HPDE6-E6E7 (cell line): ENCODE results near the gene RBPJL.
"Not testable (repeated sequence)": the region's sequence is repeated elsewhere in the genome, so short reads cannot be mapped to it uniquely, and the experiment has no call there.

Source experiments
- DNase-seq: peaks from one replicate; pipeline ENCODE4 v3.0.0; 2011; ENCODE audit warnings: missing footprints; ENCODE audit errors: extremely low spot score

Gene RBPJL

GRCh38 chr20:45341939-45342854, 35.6 kb downstream of the RBPJL start:
- DNase-seq = peak; percentile 49

DNA sequence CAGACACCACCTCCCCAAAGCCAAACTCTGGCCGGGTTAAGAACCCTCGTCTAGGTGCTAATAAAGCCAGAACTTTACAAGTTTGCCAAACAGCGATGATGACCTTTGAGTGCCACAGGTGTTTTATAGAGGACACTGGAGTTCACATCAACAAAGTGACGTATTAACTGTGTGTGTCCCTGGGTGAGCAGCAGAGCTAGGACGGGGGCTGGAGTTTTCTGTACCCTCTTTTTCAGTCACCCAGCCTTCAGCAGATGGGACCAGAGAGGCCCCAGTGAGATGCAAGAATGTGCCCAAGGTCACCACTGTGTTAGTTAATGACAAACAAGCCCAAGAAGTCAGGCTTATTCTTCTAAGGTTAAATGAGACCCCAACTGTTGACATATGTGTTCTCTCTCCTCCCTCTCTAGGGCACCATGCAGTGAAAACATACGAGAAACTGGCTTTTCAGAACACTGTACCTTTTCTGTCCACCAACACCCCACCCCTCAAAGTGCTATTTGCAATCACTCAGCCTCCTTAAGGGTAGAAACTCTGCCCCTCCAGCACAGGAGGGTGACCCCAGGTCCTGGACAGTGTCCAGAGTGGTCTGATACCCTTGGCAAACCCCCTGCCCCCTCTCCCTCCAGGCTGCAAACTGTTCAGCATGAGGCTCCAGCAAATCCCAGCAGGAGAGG, 36.4 kb downstream of the RBPJL start:
- DNase-seq = no peak

DNA sequence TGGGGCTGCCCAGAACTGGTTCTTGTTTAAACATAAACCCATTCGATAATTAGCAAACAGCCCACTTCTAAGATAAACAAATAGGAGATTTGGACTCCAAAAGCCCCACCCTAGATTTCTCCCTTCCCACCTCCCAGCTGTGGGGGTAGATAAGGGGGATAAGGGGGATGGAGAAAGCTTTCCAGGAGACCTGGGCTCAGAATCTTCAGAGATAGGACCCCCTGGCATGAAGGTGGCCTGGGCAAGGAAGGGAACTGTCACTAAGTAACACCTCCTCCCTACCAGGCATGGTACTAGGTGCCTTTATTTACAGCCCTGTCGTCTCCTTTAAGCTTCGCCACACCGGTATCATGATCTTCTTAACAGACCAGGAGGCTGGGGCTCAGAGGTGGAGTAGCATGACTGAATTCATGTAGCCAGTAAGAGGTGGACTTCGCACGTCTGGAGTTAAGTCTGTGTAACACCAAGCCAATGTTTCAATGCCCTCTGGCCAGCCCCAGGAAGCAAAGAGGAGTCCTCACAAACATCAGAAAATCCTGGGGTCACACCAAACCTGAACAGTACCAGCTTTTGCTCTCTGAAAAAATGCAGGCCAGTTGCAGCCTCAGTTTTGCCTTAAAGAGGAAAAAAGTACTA, 37.0 kb downstream of the RBPJL start:
- no peak for DNase-seq

GRCh38 chr20:45344168-45344860, 37.7 kb downstream of the RBPJL start:
- peak; percentile 93 for DNase-seq

GRCh38 chr20:45345104-45345936, 38.7 kb downstream of the RBPJL start:
- peak; percentile 88 for DNase-seq

DNA sequence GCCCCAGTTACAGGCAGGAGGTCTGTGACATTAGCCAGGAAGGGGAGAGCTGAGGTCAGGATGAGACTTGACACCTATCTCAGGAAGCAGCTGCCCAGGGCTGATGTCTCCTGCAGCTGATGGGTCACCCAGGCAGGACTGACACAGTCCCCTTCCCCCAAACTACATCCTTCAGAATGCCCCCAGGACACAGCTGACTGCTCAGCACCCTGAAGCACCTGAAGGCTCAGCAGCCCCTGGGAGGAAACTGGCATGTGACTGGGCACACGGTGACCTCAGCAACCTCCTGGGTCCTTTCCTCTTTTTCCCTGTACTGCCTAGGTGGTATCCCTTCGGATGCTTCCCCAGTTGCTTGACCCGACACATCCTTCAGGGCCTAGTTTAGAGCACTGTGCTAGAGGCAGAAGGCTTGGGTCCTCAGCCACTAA, 39.7 kb downstream of the RBPJL start:
- DNase-seq = no peak

DNA sequence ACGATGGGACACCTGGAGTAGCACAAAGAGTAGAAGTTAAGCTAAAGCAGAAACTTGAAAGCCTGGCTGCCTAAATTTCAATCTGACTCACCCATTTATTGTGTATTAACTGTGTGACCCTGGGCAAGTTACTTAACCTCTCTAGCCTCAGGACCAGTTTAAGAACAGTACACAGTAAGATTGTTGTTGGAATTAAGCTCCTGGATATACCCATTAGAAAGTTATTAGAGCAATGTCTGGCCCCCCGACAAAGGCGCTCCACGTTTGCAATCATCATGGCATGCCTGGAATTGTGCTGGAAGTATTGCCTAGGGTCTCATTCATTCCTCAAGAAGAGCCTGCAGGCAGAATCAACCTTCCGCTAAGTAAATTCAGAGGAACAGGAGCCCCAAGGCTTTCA, 40.2 kb downstream of the RBPJL start:
- DNase-seq = no peak

GRCh38 chr20:45347297-45347935, 40.8 kb downstream of the RBPJL start:
- no peak for DNase-seq

DNA sequence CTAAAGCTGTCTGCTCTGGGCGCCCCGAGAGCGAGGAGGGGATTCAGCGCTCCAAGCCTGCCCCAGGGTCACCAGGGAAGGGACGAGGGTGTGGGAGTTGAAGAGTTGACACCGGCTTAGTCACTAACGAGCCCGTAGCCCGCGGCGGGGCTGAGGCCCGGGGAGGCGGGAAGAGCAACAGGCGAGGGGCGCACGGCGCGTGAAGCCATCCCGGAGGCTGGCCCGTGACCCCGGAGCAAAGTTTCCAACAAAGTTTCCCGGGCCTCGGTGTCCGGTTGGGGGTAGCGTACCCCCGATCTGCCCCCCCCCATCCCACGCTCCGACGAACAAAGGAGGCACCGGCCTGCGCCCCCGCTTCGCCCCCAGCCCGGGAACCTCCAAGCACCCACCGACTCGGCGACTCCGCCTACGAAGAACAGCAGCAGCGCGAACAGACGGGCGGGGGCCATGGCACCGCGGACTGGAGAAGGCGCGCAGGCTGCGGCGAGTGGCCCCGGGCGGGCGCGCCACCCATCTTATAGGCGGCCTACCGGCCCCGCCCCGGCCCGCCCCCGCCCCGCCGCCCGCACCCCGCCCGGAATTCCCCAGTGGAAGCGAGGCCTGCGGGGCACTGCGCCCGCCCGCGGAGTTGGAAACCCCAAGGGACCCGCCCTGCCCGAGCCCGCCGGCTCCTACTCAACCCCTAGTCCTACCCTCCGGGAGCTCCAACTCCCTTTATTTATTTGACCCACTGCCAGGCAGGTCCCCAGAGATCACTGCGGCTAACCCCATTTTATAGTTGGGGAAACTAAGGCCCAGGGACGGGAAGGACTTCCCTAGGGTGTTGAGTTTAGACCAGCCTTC, 41.5 kb downstream of the RBPJL start, which contains the start of gene SDC4:
SDC4 (minus strand) TSS at position 489 of the 843 bp plus-strand sequence; CDS start at position 449, 40 bp downstream.
- DNase-seq = peak; percentile 90

DNA sequence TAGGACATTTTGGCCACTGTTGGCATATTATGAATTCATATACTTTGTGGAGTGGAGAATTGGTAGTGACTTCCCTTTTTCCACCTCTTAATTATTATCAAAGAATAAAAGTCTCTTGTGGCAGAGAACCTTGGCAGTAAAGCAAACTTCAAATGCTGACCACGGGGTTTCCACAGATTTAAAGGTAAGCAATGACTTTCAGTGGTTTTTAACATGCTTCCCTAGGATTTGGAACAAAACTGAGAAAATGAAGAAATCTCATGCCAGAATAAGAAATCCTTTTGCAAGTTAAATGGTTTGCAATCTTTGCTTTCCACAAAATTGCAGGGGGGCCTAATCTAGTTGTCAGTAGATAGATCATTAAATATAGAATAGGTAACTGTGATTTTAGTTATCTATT, 43.6 kb downstream of the RBPJL start:
- no peak for DNase-seq

DNA sequence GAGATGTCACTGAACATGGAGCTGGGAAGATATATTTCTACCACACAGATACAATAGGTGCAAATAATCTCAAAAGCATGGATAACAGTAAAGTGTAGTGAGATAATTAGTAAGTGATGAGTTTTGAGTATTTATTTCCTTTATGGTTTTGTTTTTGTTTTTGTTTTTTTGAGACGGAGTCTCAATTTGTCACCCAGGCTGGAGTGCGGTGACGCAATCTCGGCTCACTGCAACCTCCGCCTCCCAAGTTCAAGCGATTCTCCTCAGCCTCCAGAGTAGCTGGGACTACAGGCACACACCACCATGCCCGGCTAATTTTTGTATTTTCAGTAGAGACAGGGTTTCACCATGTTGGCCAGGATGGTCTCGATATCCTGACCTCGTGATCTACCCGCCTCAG, 44.2 kb downstream of the RBPJL start:
- DNase-seq = not testable (repeated sequence)

DNA sequence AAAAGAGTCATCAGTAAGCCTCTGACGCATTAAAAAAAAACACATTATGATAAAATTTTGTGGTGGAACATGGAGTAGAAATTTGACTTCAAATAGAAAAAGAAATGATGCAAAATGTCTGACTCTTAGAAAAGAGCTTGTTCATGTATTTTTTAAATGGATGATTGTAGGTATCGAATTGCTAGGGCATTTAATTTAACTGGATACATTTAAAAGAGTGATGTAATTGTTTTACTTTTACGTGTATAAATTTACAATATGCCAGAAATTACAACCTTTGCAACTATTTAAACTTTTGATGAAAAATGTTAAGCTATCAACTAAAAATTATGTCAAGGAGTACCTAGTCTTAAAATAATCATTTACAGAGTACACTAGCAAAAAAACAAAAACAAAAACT, 46.1 kb downstream of the RBPJL start:
- DNase-seq = no peak

DNA sequence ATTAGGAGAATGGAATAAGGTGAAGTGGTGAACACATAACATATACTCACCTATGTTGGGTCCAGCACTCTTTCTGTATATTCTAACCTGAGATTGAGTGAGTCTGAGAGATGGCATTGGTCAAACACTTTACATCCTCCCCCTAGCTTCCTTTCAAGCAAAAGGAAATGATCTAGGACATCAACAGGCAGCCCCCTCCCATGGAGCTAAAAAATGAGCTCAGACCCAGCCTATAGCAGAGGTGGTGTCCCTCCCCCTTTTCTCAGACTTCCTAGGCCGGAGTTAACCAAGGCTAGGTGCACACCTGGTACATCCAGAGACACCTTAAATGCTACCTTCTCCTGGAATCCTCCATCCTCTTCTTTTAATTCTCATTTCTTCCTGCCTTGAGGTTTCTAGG, 47.1 kb downstream of the RBPJL start:
- DNase-seq = no peak

DNA sequence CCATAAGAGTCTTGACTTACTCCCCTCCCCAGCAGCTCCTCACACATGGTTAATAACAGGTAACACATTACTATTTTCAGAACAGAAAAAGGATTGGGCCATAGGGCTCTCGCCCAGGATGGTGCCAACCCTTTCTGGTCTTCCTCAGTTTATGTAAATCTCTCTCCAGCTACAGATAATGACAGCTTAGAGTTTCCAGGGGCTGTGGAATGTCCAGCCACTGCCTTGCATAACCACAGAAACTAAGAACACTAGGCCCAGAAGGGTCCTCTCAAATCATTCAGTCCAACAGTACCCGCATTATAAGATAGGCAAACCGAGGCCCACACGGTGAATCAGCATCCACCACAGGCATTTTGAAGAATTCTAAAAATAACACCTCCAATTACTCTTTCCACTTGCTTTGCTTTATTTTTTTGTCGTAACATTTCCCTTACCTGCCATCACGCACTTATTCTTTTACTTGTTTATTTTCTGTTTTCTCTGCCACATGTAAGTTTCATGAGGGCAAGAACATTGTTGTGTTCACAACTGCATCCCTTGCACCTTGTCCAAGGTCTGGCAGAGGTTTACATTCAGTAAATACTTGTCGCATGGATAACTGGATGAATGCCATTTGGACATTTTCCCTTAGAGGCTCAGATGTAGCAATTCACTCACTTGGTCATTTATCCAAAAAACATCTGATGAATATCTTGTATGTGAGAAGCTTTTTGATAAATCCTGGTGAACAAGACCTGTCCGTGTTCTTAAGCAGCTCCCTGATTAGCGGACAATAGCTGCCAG, 48.0 kb downstream of the RBPJL start:
- no peak for DNase-seq

DNA sequence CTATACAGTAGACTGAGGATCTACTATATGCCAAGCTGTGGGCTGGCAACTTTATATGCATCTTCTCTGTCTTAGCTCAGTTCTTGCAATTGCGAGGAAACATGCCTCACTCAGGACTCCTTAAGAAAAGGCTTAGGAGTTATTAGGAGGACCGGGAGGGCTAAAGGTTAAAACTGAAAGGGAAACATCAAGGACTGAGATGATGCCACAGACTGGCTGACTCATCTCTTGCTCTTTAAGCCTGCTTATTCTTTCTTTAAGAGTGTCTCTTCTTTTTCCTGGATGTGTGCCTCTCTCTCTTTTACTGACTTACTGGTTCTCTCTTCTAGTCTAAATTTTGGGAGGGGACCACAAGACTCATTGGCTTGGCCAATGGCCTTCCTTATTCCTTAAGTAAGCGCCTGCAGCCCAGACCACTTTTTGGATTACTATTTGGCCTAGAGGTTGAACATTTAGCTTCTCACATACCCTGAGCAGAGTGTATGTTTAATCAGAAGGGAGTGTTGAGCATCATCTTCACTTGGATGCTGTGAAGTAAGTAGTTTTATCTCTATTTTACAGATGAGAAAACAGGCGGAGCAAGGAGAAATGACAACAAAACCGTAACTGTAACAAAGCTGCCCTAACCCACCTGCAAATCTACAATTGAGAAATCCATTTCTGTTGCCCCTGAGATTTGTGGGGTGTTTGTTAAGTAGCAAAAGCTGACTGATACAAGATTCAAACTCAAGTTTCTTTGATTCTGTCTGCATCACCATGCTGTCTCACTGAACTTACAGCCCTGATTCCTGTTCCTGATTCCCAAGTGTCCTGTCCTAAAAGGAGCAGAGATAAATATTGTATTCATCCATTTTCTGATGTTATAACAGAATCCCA, 48.8 kb downstream of the RBPJL start:
- peak; percentile 85 for DNase-seq

GRCh38 chr20:45358282-45359068, 51.8 kb downstream of the RBPJL start:
- DNase-seq = peak; percentile 49

- DNase-seq = no peak
Measured at GRCh38 chr20:45359069-45359405, 52.4 kb downstream of the RBPJL start.
